A549 (cell line): ENCODE measurements around the gene ANKRD13A. TPM values are rescaled to one million over a fixed set of nuclear protein-coding genes. Genes with fewer than 3 reads are reported as not detected.
A peak's percentile ranks its signal among the peaks of the same experiment; 100 is the strongest.

Source experiments
- ATAC-seq, 2 experiments: fragments of 200-7000 bp in 1 of 2; fragments of >200 bp in 1 of 2; cut with Nextera tagmentation in 1 of 2; cut with Tn5 transposase in 1 of 2; 3 replicates each; pipeline versions ENCODE4 v1.8.0 to v1.9.1; 2018 to 2020; ENCODE audit warnings: mild to moderate bottlenecking in 1 of 2, moderate library complexity in 1 of 2
- CTCF ChIA-PET: fragments of 300-600 bp; sonication (Branson Sonifier 250); formaldehyde crosslinking; extraction: SDS; loops from one replicate; lab custom pipeline; 2021; ENCODE audit warnings: antibody characterized with exemption, inconsistent platforms; lab: Yijun Ruan, JAX
- POLR2A ChIA-PET: fragments of 350-600 bp; formaldehyde crosslinking; extraction: SDS; loops from one replicate; lab custom pipeline; 2021; ENCODE audit warnings: antibody characterized with exemption, inconsistent platforms; lab: Yijun Ruan, JAX
- DNase-seq, 2 experiments: peaks; one replicate each; pipeline versions ENCODE4 v3.0.0 to v3.0.0-alpha.2; 2011 to 2016; ENCODE audit warnings: low read depth in 1 of 2, low spot score in 1 of 2
- FAIRE-seq: peaks from 2 replicates; lab custom pipeline; 2011; peaks lifted over from hg19 to GRCh38; lab: Jason Lieb, UNC
- H3K27ac ChIP-seq, 2 experiments: fragments of >200 bp; sonication (Bioruptor Twin); formaldehyde crosslinking; 3 replicates each; pipeline ENCODE4 v1.5.1; 2016 to 2017
- H3K4me1 ChIP-seq: fragments of >200 bp; sonication (Bioruptor Twin); formaldehyde crosslinking; 3 replicates; pipeline ENCODE4 v1.6.1; 2016
- H3K4me2 ChIP-seq: fragments of >200 bp; sonication (Bioruptor Twin); formaldehyde crosslinking; 3 replicates; pipeline ENCODE4 v1.6.1; 2016
- H3K4me3 ChIP-seq: fragments of >200 bp; sonication (Bioruptor Twin); formaldehyde crosslinking; 3 replicates; pipeline ENCODE4 v1.5.1; 2016
- H3K9me3 ChIP-seq: fragments of >200 bp; sonication (Bioruptor Twin); formaldehyde crosslinking; 3 replicates; pipeline ENCODE4 v1.6.1; 2016
- BHLHE40 ChIP-seq: IDR thresholded peaks from 2 replicates; pipeline ENCODE4 v1.6.1; 2012; ENCODE audit warnings: low read depth, low read length, inconsistent platforms
- CBX2 ChIP-seq: fragments of 200-600 bp; sonication (generic); IDR thresholded peaks from 2 replicates; pipeline ENCODE4 v1.6.1; 2016; ENCODE audit warnings: low read depth, mild to moderate bottlenecking, borderline replicate concordance
- CHD2 ChIP-seq: fragments of 150-350 bp; IDR thresholded peaks from 2 replicates; pipeline ENCODE4 v1.6.1; 2014; ENCODE audit warnings: low read length; ENCODE audit not compliant: partially characterized antibody
- CHD4 ChIP-seq: fragments of 200-600 bp; sonication (generic); IDR thresholded peaks from 2 replicates; pipeline ENCODE4 v1.6.1; 2016; ENCODE audit warnings: antibody characterized with exemption, mild to moderate bottlenecking, borderline replicate concordance
- E2F6 ChIP-seq: IDR thresholded peaks from 2 replicates; pipeline ENCODE4 v1.6.1; 2012; ENCODE audit warnings: low read depth, borderline replicate concordance
- EHF ChIP-seq: fragments of 250-450 bp; sonication (Bioruptor Pico); IDR thresholded peaks from 2 replicates; pipeline ENCODE4 v1.5.0; 2020; ENCODE audit warnings: mild to moderate bottlenecking
- ELK1 ChIP-seq: fragments of 150-350 bp; IDR thresholded peaks from 2 replicates; pipeline ENCODE4 v1.6.1; 2014; ENCODE audit warnings: low read depth, mild to moderate bottlenecking, low read length
- ESRRA ChIP-seq: fragments of 150-350 bp; IDR thresholded peaks from 2 replicates; pipeline ENCODE4 v1.6.1; 2014; ENCODE audit warnings: mild to moderate bottlenecking, low read length, borderline replicate concordance
- FOXS1 ChIP-seq: fragments of 250-450 bp; sonication (Bioruptor Pico); IDR thresholded peaks from 2 replicates; pipeline ENCODE4 v1.5.0; 2020; ENCODE audit warnings: mild to moderate bottlenecking, moderate library complexity
- GATA3 ChIP-seq: IDR thresholded peaks from 2 replicates; pipeline ENCODE4 v1.6.1; 2012; ENCODE audit warnings: borderline replicate concordance
- HDAC2 ChIP-seq: fragments of 200-600 bp; sonication (generic); IDR thresholded peaks from 2 replicates; pipeline ENCODE4 v1.6.1; 2016
- HEYL ChIP-seq: fragments of 250-450 bp; sonication (Bioruptor Pico); IDR thresholded peaks from 2 replicates; pipeline ENCODE4 v1.8.0; 2021; ENCODE audit warnings: mild to moderate bottlenecking, moderate library complexity
- HOXB13 ChIP-seq: fragments of 250-450 bp; sonication (Bioruptor Pico); IDR thresholded peaks from 2 replicates; pipeline ENCODE4 v1.5.0; 2020; ENCODE audit warnings: low read depth, mild to moderate bottlenecking, moderate library complexity
- HOXB5 ChIP-seq: fragments of 250-450 bp; sonication (Bioruptor Pico); IDR thresholded peaks from 2 replicates; pipeline ENCODE4 v1.5.0; 2020; ENCODE audit warnings: mild to moderate bottlenecking, moderate library complexity
- JUN ChIP-seq, 2 experiments: fragments of >200 bp; sonication (Bioruptor Twin); formaldehyde crosslinking; IDR thresholded peaks; 2 replicates in 1 of 2; 3 replicates in 1 of 2; pipeline ENCODE4 v1.6.1; 2016 to 2017
- JUNB ChIP-seq: fragments of >200 bp; sonication (Bioruptor Twin); formaldehyde crosslinking; IDR thresholded peaks from 2 replicates; pipeline ENCODE4 v1.6.1; 2016
- MAFK ChIP-seq: fragments of 450-650 bp; IDR thresholded peaks from 2 replicates; pipeline ENCODE4 v1.6.1; 2014; ENCODE audit not compliant: partially characterized antibody
- NPAS2 ChIP-seq: fragments of 250-450 bp; sonication (Bioruptor Pico); IDR thresholded peaks from 2 replicates; pipeline ENCODE4 v1.8.0; 2022; ENCODE audit warnings: mild to moderate bottlenecking, moderate library complexity, borderline replicate concordance
- PBX3 ChIP-seq: IDR thresholded peaks from 2 replicates; pipeline ENCODE4 v1.6.1; 2012
- POLR2A ChIP-seq: IDR thresholded peaks from 2 replicates; pipeline ENCODE4 v1.6.1; 2012; ENCODE audit warnings: mild to moderate bottlenecking, low read length
- RARB ChIP-seq: fragments of 250-450 bp; sonication (Bioruptor Pico); IDR thresholded peaks from 2 replicates; pipeline ENCODE4 v1.8.0; 2021; ENCODE audit warnings: mild to moderate bottlenecking, moderate library complexity
- RFX5 ChIP-seq: fragments of 450-650 bp; IDR thresholded peaks from 2 replicates; pipeline ENCODE4 v1.7.1; 2014; ENCODE audit warnings: antibody characterized with exemption, mild to moderate bottlenecking, moderate library complexity
- SMC3 ChIP-seq: fragments of >200 bp; sonication (Bioruptor Twin); formaldehyde crosslinking; IDR thresholded peaks from 3 replicates; pipeline ENCODE4 v1.6.1; 2018; ENCODE audit warnings: inconsistent platforms
- SREBF2 ChIP-seq: fragments of 450-650 bp; IDR thresholded peaks from 2 replicates; pipeline ENCODE4 v1.6.1; 2014; ENCODE audit warnings: mild to moderate bottlenecking, moderate library complexity
- ZFP36 ChIP-seq: fragments of 450-650 bp; IDR thresholded peaks from 2 replicates; pipeline ENCODE4 v1.6.1; 2014; ENCODE audit warnings: borderline replicate concordance; ENCODE audit not compliant: partially characterized antibody
- ZSCAN20 ChIP-seq: fragments of 250-450 bp; sonication (Bioruptor Pico); IDR thresholded peaks from 2 replicates; pipeline ENCODE4 v1.8.0; 2022; ENCODE audit warnings: mild to moderate bottlenecking, moderate library complexity
- WGBS: methylation state at CpG from one replicate; pipeline ENCODE4 v1.1.6; 2017; ENCODE audit errors: missing lambda C conversion rate; 5-methylcytosine and 5-hydroxymethylcytosine counted together
- polyA plus RNA-seq, 4 experiments: library from polyadenylated mRNA; depleted of rRNA in 3 of 4; stranded (reverse); fragments of >200 nt; fragmentation: RNase III in 1 of 4; extraction: RNeasy Plus Mini Kit Qiagen cat#74134 plus additional on column Dnase treatment in 1 of 4; gene quantifications; 2 replicates in 3 of 4; 3 replicates in 1 of 4; pipeline ENCODE4 v1.2.3, GENCODE V29; 2011 to 2017

The ANKRD13A gene
- polyA plus RNA-seq, 2 of the 4 experiments (the other 2 are of a cell fraction) = 12.1 to 23.8 TPM

GRCh38 chr12:110024051-110024450 is 24.8 kb downstream of the ANKRD13A start:
- H3K27ac ChIP-seq = peak overlapping the region in 1 of 2 experiments; percentile 64; a peak in 1 of 6 replicates
- no peak for DNase-seq
- no peak overlapping the region for H3K4me2 ChIP-seq
- ChIA-PET POLR2A (no interaction called here), CTCF (interaction anchor here (0.6 to 4.1 kb wide), 9 partner anchors 10 to 426 kb away, joined by 3 to 34 read pairs (median 3); partner anchors contain the start of gene ARPC3)
- 95% methylated on average over 2 of the region's 2 CpGs for WGBS
- H3K4me3 ChIP-seq = no peak overlapping the region
- no peak for FAIRE-seq
- H3K9me3 ChIP-seq = no peaks in the 10 kb centered on the region
- TF ChIP-seq CBX2 (no peak), EHF (CRISPR knock-in tag) (no peak)
- no peak for ATAC-seq
- peaks cover 31% of the 10 kb centered on the region for H3K4me1 ChIP-seq

- ATAC-seq = no peak
- POLR2A ChIA-PET = no interaction called here
- WGBS = 75% methylated on average over 6 of the region's 6 CpGs
- Histone ChIP-seq H3K4me2 (no peak overlapping the region), H3K4me1 (peaks cover 22% of the 10 kb centered on the region), H3K27ac (no peak overlapping the region), H3K9me3 (no peaks in the 10 kb centered on the region), H3K4me3 (no peak overlapping the region)
- CTCF ChIA-PET = interaction anchor here (1.1 to 2.4 kb wide), 3 partner anchors 9 to 422 kb away, joined by 3 to 10 read pairs (median 3); partner anchors contain the start of gene ARPC3
- TF ChIP-seq NPAS2 (CRISPR knock-in tag) (no peak), ZFP36 (no peak), E2F6 (no peak), HEYL (CRISPR knock-in tag) (no peak), MAFK (no peak), ESRRA (no peak), HOXB5 (CRISPR knock-in tag) (no peak), CHD4 (no peak), FOXS1 (no peak), HDAC2 (no peak), ELK1 (no peak), JUN (IDR thresholded peaks at IDR 0.05) (no peak), HOXB13 (CRISPR knock-in tag) (no peak), CHD2 (no peak)
- no peak for FAIRE-seq
- no peak for DNase-seq
These were observed 29.1 kb downstream of the ANKRD13A start for GRCh38 chr12:110028323-110028722.

GRCh38 chr12:110029290-110029815 is 30.1 kb downstream of the ANKRD13A start:
- 69% methylated on average over 2 of the region's 2 CpGs for WGBS
- no peak for TF ChIP-seq HOXB13 (CRISPR knock-in tag)
- no peak for TF ChIP-seq BHLHE40
- TF ChIP-seq PBX3 = no peak
- TF ChIP-seq RFX5 = no peak
- TF ChIP-seq GATA3 = no peak
- TF ChIP-seq POLR2A = no peak
- no peak for TF ChIP-seq RARB (CRISPR knock-in tag)
- TF ChIP-seq MAFK = no peak
- TF ChIP-seq JUNB = no peak
- no peak for TF ChIP-seq SREBF2
- no peak for TF ChIP-seq FOXS1
- TF ChIP-seq HDAC2 = no peak
- no peak for TF ChIP-seq ZSCAN20 (CRISPR knock-in tag)
- no peak for TF ChIP-seq SMC3
- no peak for ATAC-seq
- Histone ChIP-seq H3K27ac (no peak overlapping the region), H3K4me3 (no peak overlapping the region), H3K4me1 (peaks cover 12% of the 10 kb centered on the region), H3K9me3 (no peaks in the 10 kb centered on the region), H3K4me2 (no peak overlapping the region)
- POLR2A ChIA-PET = no interaction called here
- CTCF ChIA-PET = interaction anchor here (2.4 kb wide), 1 partner anchor 8 kb away, joined by 10 read pairs; no protein-coding TSS in a partner anchor
- DNase-seq = no peak
- FAIRE-seq = no peak
